ENCODE data around the gene ALDOB. TPM values are rescaled to one million over a fixed set of nuclear protein-coding genes. Genes with fewer than 3 reads are reported as not detected.

The ALDOB gene
- total and polyA plus RNA-seq, 2 experiments from 2014 or later: not detected

DNA sequence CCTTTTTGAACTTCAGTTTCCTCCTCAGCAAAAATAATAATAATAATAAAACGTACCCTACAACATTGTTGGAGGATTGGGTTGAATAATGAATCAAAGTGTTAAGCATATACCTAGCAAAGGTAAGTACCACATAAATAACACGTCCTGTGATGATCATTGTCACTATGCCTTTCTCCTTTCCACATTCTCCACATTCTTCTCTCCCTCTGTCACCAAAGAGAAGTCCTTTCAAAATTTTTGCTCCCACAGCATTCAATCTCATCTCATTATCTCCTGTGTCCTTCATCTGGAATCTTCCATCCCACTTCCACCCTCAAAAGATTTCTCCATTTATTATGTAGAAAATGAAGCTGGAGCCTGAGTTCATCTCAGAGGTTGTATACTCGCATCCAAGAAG, 7.2 kb upstream of the ALDOB start:
- Histone ChIP-seq H3K27me3 (ENCODE audit: insufficient read depth) (no peaks in the 10 kb centered on the region), H3K27ac (ENCODE audit: low read depth) (no peak overlapping the region), H3F3A (replicated peaks; ENCODE audit: low read depth) (no peaks in the 10 kb centered on the region), H2AFZ (no peak overlapping the region), H3K4me1 (ENCODE audit: insufficient read depth) (no peaks in the 10 kb centered on the region), H3K79me2 (replicated peaks; ENCODE audit: insufficient read depth) (no peaks in the 10 kb centered on the region), H3K36me3 (ENCODE audit: insufficient read depth) (no peaks in the 10 kb centered on the region), H4K20me1 (replicated peaks; ENCODE audit: insufficient read depth) (no peaks in the 10 kb centered on the region), H3K4me3 (no peak overlapping the region), H3K9me2 (ENCODE audit: insufficient read depth) (no peaks in the 10 kb centered on the region), H3K4me2 (no peak overlapping the region)
- Mint-ChIP-seq H3K4me1 (no peaks in the 10 kb centered on the region; the same call in 2 of the 3 replicates), H3K9me3 (no peaks in the 10 kb centered on the region), H3K36me3 (ENCODE audit: low read depth) (no peaks in the 10 kb centered on the region), H3K27ac (no peak overlapping the region), H3K4me3 (no peak overlapping the region), H3K27me3 (ENCODE audit: insufficient read depth, low read depth, poor library complexity) (no peaks in the 10 kb centered on the region)
- ATAC-seq (no peak), DNase-seq (ENCODE audit: low spot score) (no peak)
- TF ChIP-seq NANOG (IDR thresholded peaks at IDR 0.05; ENCODE audit: borderline replicate concordance): no peak
- no peak for TF ChIP-seq REST (IDR thresholded peaks at IDR 0.05; ENCODE audit: unreplicated experiment)
- no peak for TF ChIP-seq CTCF (conservative IDR thresholded peaks at IDR 0.05; ENCODE audit: low read depth in 2 of 2)
- no peak for TF ChIP-seq STAT1 (IDR thresholded peaks at IDR 0.05; ENCODE audit: unreplicated experiment)
- TF ChIP-seq EZH2 (IDR thresholded peaks at IDR 0.05; ENCODE audit: low read depth, unreplicated experiment): no peak
- TF ChIP-seq, protein P1, sequence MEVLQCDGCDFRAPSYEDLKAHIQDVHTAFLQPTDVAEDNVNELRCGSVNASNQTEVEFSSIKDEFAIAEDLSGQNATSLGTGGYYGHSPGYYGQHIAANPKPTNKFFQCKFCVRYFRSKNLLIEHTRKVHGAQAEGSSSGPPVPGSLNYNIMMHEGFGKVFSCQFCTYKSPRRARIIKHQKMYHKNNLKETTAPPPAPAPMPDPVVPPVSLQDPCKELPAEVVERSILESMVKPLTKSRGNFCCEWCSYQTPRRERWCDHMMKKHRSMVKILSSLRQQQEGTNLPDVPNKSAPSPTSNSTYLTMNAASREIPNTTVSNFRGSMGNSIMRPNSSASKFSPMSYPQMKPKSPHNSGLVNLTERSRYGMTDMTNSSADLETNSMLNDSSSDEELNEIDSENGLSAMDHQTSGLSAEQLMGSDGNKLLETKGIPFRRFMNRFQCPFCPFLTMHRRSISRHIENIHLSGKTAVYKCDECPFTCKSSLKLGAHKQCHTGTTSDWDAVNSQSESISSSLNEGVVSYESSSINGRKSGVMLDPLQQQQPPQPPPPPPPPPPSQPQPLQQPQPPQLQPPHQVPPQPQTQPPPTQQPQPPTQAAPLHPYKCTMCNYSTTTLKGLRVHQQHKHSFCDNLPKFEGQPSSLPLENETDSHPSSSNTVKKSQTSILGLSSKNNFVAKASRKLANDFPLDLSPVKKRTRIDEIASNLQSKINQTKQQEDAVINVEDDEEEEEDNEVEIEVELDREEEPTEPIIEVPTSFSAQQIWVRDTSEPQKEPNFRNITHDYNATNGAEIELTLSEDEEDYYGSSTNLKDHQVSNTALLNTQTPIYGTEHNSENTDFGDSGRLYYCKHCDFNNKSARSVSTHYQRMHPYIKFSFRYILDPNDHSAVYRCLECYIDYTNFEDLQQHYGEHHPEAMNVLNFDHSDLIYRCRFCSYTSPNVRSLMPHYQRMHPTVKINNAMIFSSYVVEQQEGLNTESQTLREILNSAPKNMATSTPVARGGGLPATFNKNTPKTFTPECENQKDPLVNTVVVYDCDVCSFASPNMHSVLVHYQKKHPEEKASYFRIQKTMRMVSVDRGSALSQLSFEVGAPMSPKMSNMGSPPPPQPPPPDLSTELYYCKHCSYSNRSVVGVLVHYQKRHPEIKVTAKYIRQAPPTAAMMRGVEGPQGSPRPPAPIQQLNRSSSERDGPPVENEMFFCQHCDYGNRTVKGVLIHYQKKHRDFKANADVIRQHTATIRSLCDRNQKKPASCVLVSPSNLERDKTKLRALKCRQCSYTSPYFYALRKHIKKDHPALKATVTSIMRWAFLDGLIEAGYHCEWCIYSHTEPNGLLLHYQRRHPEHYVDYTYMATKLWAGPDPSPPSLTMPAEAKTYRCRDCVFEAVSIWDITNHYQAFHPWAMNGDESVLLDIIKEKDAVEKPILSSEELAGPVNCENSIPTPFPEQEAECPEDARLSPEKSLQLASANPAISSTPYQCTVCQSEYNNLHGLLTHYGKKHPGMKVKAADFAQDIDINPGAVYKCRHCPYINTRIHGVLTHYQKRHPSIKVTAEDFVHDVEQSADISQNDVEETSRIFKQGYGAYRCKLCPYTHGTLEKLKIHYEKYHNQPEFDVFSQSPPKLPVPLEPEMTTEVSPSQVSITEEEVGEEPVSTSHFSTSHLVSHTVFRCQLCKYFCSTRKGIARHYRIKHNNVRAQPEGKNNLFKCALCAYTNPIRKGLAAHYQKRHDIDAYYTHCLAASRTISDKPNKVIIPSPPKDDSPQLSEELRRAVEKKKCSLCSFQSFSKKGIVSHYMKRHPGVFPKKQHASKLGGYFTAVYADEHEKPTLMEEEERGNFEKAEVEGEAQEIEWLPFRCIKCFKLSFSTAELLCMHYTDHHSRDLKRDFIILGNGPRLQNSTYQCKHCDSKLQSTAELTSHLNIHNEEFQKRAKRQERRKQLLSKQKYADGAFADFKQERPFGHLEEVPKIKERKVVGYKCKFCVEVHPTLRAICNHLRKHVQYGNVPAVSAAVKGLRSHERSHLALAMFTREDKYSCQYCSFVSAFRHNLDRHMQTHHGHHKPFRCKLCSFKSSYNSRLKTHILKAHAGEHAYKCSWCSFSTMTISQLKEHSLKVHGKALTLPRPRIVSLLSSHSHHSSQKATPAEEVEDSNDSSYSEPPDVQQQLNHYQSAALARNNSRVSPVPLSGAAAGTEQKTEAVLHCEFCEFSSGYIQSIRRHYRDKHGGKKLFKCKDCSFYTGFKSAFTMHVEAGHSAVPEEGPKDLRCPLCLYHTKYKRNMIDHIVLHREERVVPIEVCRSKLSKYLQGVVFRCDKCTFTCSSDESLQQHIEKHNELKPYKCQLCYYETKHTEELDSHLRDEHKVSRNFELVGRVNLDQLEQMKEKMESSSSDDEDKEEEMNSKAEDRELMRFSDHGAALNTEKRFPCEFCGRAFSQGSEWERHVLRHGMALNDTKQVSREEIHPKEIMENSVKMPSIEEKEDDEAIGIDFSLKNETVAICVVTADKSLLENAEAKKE (CRISPR knock-in tag; IDR thresholded peaks at IDR 0.05): no peak
- TF ChIP-seq JUNB (IDR thresholded peaks at IDR 0.05; ENCODE audit: unreplicated experiment): no peak
- TF ChIP-seq POLR2AphosphoS5 (IDR thresholded peaks at IDR 0.05; ENCODE audit: low read depth): no peak
- TF ChIP-seq, protein P2, sequence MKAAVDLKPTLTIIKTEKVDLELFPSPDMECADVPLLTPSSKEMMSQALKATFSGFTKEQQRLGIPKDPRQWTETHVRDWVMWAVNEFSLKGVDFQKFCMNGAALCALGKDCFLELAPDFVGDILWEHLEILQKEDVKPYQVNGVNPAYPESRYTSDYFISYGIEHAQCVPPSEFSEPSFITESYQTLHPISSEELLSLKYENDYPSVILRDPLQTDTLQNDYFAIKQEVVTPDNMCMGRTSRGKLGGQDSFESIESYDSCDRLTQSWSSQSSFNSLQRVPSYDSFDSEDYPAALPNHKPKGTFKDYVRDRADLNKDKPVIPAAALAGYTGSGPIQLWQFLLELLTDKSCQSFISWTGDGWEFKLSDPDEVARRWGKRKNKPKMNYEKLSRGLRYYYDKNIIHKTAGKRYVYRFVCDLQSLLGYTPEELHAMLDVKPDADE (IDR thresholded peaks at IDR 0.05): no peak
- no peak for TF ChIP-seq ZNF331 (CRISPR knock-in tag; IDR thresholded peaks at IDR 0.05; ENCODE audit: low read depth)
- no peak for TF ChIP-seq CREB1 (CRISPR knock-in tag; IDR thresholded peaks at IDR 0.05; ENCODE audit: low read depth)
- no peak for TF ChIP-seq ZNF114 (CRISPR knock-in tag; IDR thresholded peaks at IDR 0.05)
